H1 (cell line): ENCODE data around the gene LRP1. TPM values are rescaled to one million over a fixed set of nuclear protein-coding genes. Genes with fewer than 3 reads are reported as not detected.

Source experiments
- CBX8 ChIP-seq: fragments of 300-800, 300-1000 bp; sonication (generic); IDR thresholded peaks from 2 replicates; pipeline ENCODE4 v1.7.1; 2016; ENCODE audit warnings: low read depth, low read length, borderline replicate concordance
- CTBP2 ChIP-seq: IDR thresholded peaks from 2 replicates; pipeline ENCODE4 v1.7.0; 2011; ENCODE audit warnings: borderline replicate concordance, mild to moderate bottlenecking, moderate library complexity, mixed read lengths, low read length; ENCODE audit not compliant: insufficient read depth, insufficient read length
- E2F6 ChIP-seq: IDR thresholded peaks from 2 replicates; pipeline ENCODE4 v1.6.1; 2012; ENCODE audit warnings: inconsistent platforms
- EGR1 ChIP-seq: IDR thresholded peaks from 2 replicates; pipeline ENCODE4 v1.6.1; 2011; ENCODE audit warnings: low read depth, low read length, borderline replicate concordance
- GTF2F1 ChIP-seq: IDR thresholded peaks from 2 replicates; pipeline ENCODE4 v1.6.1; 2012; ENCODE audit warnings: low read depth, low read length, improper control_type of control experiment, borderline replicate concordance
- HDAC6 ChIP-seq: IDR thresholded peaks from one replicate; pipeline ENCODE4 v1.7.1; 2012; ENCODE audit warnings: low read depth, mild to moderate bottlenecking, inconsistent platforms, low read length, moderate library complexity
- KDM5A ChIP-seq: fragments of 200-600 bp; IDR thresholded peaks from 2 replicates; pipeline ENCODE4 v1.7.1; 2012; ENCODE audit warnings: mild to moderate bottlenecking, low read length, inconsistent platforms, mixed read lengths
- NRF1 ChIP-seq: IDR thresholded peaks from 2 replicates; pipeline ENCODE4 v1.6.1; 2011; ENCODE audit warnings: mild to moderate bottlenecking, low read depth, low read length, improper control_type of control experiment
- RAD21 ChIP-seq, 2 experiments: IDR thresholded peaks in 1 of 2; conservative IDR thresholded peaks in 1 of 2; 2 replicates each; pipeline ENCODE4 v1.6.1; 2011; ENCODE audit warnings: low read depth in 2 of 2, low read length in 2 of 2, improper control_type of control experiment in 1 of 2, inconsistent platforms in 1 of 2, mild to moderate bottlenecking in 1 of 2, moderate library complexity in 1 of 2
- RBBP5 ChIP-seq: IDR thresholded peaks from 2 replicates; pipeline ENCODE4 v1.7.1; 2012; ENCODE audit warnings: low read depth, mild to moderate bottlenecking, inconsistent platforms, low read length, moderate library complexity, borderline replicate concordance
- SP2 ChIP-seq: IDR thresholded peaks from 2 replicates; pipeline ENCODE4 v1.6.1; 2012; ENCODE audit warnings: mild to moderate bottlenecking, low read length, inconsistent platforms
- SRF ChIP-seq: IDR thresholded peaks from 2 replicates; pipeline ENCODE4 v1.6.1; 2011; ENCODE audit warnings: mild to moderate bottlenecking, low read depth, low read length, moderate library complexity
- SUZ12 ChIP-seq: fragments of 200-600 bp; sonication (generic); IDR thresholded peaks from 2 replicates; pipeline ENCODE4 v1.6.1; 2012; ENCODE audit warnings: mild to moderate bottlenecking, inconsistent platforms, low read length, moderate library complexity, mixed read lengths
- TCF12 ChIP-seq: IDR thresholded peaks from 2 replicates; pipeline ENCODE4 v1.6.1; 2011; ENCODE audit warnings: low read depth, mild to moderate bottlenecking, low read length
- polyA plus RNA-seq, 7 experiments: library from polyadenylated mRNA; depleted of rRNA in 3 of 7; stranded (reverse) in 5 of 7; unstranded in 2 of 7; fragments of >200 nt in 5 of 7; fragments of 200-250 nt in 2 of 7; gene quantifications; 1 replicate in 5 of 7; 2 replicates in 1 of 7; 4 replicates in 1 of 7; pipeline versions ENCODE4 v1.2.1 to v1.2.3, GENCODE V29; 2011 to 2013; ENCODE audit warnings: missing spikeins in 2 of 7, mixed read lengths in 2 of 7
- total RNA-seq: library from RNA; stranded (reverse); fragmentation: NEBNext Ultra II Directional; extraction: Animal tissue kit (Norgen Biotek cat#: 25700); gene quantifications from 2 replicates; pipeline ENCODE4 v1.2.1, GENCODE V29; 2021
- TF ChIP-seq, protein P1 (sequence below): IDR thresholded peaks from 2 replicates; pipeline ENCODE4 v1.6.1; 2012; ENCODE audit warnings: low read length, inconsistent platforms
- TF ChIP-seq, protein P2 (sequence below): IDR thresholded peaks from 2 replicates; pipeline ENCODE4 v1.6.1; 2011; ENCODE audit warnings: low read length, improper control_type of control experiment

LRP1 gene
- total and polyA plus RNA-seq, 2 of the 8 experiments (the other 6 are each of a cell fraction or from before 2014, with no cell fraction given): 35.3 to 92.5 TPM

GRCh38 chr12:57088354-57089270, 39.7 kb upstream of the LRP1 start, which contains the start of gene NAB2 (continued):
- TF ChIP-seq RBBP5 (no peak), SRF (no peak), SUZ12 (no peak; the same call in 1 of the 2 replicates), NRF1 (no peak), RAD21 (IDR thresholded peaks at IDR 0.05 in 1 of 2, conservative IDR thresholded peaks at IDR 0.05 in 1 of 2; ENCODE audit: low read depth in 2 of 2, low read length in 2 of 2) (no peak), KDM5A (no peak), TCF12 (0 out of 2 replicates have a peak, but pooled peaks have one; percentile 15), CBX8 (no peak), HDAC6 (no peak), CTBP2 (no peak), GTF2F1 (no peak), SP2 (no peak), E2F6 (peak; percentile 84), EGR1 (peak; percentile 86)
- TF ChIP-seq, protein P1, sequence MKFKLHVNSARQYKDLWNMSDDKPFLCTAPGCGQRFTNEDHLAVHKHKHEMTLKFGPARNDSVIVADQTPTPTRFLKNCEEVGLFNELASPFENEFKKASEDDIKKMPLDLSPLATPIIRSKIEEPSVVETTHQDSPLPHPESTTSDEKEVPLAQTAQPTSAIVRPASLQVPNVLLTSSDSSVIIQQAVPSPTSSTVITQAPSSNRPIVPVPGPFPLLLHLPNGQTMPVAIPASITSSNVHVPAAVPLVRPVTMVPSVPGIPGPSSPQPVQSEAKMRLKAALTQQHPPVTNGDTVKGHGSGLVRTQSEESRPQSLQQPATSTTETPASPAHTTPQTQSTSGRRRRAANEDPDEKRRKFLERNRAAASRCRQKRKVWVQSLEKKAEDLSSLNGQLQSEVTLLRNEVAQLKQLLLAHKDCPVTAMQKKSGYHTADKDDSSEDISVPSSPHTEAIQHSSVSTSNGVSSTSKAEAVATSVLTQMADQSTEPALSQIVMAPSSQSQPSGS: no peak; the same call in 1 of the 2 replicates
- TF ChIP-seq, protein P2, sequence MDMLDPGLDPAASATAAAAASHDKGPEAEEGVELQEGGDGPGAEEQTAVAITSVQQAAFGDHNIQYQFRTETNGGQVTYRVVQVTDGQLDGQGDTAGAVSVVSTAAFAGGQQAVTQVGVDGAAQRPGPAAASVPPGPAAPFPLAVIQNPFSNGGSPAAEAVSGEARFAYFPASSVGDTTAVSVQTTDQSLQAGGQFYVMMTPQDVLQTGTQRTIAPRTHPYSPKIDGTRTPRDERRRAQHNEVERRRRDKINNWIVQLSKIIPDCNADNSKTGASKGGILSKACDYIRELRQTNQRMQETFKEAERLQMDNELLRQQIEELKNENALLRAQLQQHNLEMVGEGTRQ: no peak
